Epidermal melanocyte (primary cell): ENCODE results near the gene CENPX.
A peak's percentile ranks its signal among the peaks of the same experiment; 100 is the strongest.
"Not testable (repeated sequence)": the region's sequence is repeated elsewhere in the genome, so short reads cannot be mapped to it uniquely, and the experiment has no call there.

ENCODE experiments used
- DNase-seq: peaks from one replicate; pipeline ENCODE4 v3.0.0; 2011; ENCODE audit warnings: low spot score; ENCODE audit not compliant: insufficient read length

CENPX gene

DNA sequence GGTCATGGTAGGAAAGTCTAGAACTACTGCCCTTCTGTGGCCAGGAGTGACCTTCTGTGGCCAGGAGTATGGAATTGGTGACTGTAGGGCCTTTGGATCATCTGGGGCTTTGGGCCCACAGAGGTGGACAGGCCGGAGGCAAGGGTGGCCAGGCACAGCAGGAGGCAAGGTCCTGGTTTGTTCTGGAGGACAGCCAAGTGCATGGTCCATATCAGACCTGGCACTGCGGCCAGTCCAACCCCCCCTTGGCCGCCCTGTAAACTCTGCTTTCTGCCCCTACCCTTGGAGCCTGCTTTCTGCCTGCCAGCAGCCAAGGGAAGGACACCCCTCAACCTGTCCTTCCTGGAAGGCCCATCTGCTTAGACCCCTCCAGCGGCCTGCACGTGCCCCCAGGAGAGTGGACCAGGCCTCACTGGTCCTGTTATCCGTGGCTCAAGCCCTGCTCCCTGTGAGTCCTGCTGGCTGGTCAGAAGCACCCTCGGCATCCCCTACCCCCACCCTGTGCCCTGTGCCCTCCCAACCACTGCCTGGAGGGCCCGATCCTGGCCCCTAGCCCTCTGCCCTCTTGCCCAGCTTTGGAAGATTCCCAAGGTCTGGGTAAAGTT, 17.1 kb upstream of the CENPX start:
- no peak for DNase-seq

DNA sequence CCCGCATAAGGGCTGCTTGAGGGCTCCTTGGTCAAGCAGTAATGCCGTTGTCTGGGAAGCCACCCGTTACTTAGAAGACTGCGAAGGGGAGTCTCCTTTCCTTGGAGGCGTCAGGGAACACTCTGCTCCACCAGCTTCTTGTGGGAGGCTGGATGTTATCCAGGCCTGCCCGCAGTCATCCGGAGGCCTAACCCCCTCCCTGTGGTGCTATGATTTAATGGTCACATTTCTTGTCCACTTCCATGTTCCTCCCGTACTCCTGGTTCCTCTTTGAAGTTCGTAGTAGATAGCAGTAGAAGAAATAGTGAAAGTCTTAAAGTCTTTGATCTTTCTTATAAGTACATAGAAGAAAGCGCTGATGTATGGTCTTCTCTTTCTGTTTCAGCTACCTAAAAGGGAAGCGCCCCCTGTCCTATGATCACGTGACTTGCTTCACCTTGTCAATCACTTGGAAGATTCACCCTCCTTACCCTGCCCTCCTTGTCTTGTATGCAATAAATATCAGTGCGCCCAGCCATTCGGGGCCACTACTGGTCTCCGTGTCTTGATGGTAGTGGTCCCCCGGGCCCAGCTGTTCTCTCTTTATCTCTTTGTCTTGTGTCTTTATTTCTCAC, 16.2 kb upstream of the CENPX start:
- not testable (repeated sequence) for DNase-seq

DNA sequence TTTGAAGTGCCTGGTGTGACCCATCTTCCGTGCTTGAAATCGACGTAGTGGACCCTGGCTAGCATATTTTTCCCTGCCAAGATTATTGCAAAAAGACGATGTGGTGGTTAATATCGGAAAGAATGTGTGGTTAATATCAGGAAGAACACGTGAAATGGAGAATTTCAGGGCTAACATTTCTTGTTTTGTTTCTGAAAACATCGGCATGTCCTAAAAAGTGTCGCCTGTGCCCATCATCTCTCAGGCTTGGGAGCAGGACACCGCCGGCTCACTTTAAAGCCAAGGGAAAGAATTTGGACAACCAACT, 15.2 kb upstream of the CENPX start:
- DNase-seq, result no peak

DNA sequence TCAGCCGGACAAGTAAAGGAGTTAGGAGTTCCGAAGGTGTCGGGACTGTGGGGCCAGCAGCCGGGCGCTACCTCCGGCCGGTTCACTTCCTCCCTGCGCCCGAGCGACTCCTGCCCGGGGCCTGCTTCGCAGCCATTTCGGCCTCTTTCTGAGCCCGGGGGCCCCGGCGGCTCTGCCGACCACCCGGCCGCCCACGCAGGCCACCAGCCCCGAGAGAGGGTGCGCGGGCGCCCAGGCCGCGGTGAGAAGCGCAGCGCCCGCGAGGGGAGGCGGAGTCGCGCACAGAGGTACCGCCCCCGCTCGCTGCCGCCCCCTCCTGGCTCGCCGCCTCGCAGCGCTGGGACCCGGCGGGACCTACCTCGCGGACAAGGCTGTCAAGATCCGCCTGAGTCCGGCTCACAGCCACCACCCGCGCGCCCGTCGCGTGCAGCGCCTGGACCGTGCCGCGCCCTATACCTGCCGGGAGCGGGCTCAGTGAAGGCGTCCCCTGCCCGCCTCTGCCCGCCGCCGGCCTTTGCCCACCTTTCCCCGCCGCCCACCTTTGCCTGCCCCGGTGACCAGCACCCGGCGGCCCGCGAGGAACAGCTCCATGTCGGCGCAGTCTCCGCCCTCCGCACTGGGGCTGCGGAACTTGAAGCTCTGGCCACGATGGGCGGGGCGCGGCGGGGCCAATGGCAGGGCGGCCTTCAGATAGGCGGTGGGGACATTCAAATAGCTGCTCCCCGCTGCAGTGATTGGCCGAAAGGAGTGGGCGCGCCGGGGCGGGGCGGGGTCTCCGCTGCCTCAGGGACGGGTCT, 14.6 kb upstream of the CENPX start, which contains the start of gene DCXR:
Gene DCXR (minus strand): TSS at position 606 of the 797 bp plus-strand sequence. CDS start 15 bp downstream, at position 591.
- DNase-seq, result peak; percentile 98

DNA sequence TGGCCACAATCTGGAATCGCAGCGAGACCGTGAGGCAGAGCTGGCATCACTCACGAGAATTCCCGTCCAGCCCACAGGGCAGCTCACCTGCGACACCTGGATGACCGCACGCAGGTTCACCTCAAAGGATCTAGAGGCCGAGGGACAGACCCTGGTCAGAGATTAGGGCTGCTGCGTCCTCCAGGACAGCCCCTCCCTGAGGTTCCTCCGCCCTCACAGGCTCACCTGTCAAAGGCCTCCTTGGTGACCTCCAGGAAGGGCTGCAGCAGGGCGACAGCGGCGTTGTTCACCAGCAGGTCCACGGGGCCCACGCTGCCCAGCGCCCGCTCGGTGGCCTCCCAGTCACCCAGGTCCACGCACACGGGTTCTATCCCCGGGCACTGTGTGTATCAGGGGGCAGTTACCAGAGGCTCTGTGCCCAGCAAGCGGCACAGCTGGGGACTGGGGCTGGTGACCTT, 14.0 kb upstream of the CENPX start:
- no peak for DNase-seq

DNA sequence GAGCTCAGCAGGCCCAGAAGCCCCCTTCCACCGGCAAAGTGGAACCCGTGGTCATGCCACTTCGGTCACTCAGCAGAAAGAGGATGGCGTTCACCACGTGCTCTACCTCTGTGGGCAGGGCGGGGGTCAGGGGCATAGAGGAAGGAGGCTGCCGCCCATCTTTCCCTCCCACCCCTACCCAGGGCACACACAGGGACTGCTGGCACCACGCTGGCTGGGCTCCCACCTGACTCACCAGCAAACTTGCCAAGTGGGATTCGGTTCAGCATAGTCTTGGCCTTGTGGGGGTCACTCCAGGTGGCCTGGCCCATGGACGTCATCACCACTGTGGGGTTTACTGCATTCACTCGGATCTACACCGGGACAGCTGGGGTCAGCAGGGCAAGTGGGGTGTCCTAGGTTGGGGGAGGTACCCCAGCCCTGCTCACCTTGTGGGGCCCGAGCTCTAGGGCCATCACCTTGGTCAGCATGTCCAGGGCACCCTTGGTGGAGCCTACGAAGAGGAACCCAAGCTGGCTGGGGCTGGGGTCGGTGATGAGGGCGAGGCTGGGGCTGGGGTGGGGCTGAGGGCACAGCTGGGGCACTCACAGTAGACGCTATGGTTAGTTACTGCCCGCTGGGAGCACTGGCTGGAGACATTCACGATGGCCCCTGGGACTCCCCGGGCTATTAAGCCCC, 13.4 kb upstream of the CENPX start:
- no peak for DNase-seq

DNA sequence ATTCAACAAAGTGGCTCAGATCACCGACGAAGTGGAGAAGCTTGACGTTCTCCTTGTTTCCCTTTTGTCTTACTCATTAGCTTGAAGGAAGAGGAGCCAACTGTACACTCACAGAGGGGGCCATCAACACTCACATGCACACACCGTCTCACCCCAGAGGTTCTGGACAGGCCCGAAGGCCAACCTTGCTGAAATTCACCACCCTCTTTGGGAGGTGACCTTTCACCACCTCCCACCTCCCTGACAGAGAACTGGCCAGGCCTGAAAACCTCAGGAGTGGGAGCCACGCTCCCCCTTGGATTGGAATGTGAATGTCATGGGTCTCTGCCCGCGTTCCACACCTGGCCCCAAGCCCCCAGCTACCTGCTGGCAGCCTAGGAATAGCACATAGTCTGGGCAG, 12.8 kb upstream of the CENPX start:
- no peak for DNase-seq

DNA sequence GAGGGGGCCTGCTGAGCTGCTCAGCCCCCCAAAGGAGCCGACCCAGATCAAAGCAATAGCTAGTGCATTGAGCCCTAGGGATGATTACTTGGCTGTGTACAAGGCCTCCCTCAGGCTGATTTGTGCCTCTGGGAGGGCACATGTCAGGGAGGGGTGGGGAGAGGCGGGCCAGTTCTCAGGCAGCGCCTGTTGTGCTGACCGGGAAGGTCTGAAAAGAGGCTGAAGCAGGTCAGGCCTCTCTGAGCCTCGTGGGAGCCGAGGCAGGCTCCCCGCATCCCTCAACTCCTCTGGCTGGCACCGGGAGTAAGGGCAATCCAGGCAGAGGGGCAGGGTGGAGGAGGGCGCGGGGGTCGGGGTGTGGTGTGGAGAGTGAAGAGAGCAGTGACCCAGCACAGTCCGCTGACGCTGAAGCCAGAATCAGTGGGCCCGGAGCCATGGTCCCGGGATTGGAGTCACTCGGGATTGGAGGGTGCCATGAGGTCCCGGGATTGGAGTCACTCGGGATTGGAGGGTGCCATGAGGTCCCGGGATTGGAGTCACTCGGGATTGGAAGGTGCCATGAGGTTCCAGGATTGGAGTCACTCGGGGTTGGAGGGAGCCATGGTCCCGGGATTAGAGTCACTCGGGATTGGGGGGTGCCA, 11.8 kb upstream of the CENPX start:
- DNase-seq, result no peak

DNA sequence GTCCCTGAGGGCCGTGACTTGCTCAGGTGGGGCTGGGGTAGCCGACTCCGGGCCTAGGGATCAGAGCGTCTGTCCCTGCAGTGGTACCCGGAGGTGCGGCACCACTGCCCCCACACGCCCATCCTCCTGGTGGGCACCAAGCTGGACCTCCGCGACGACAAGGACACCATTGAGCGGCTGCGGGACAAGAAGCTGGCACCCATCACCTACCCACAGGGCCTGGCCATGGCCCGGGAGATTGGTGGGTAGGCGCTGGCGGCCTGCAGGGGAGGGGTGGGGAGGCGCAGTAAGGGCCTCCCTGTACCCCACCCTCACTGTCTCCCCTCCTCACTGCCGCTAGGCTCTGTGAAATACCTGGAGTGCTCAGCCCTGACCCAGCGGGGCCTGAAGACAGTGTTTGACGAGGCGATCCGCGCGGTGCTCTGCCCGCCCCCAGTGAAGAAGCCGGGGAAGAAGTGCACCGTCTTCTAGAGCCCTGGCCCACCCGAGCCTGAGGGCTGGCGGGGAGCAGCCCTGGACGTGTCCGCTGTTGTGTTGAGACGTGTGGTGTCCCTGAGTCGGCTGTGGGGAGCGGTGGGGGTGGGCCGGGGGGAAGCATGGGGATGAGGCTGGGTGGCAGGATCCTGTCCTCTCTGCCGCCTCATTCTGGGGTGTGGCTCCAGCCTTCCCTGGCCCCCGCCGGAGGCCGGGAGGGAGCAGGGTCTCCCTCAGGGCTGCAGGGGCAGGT, 10.8 kb upstream of the CENPX start:
- DNase-seq, result no peak

DNA sequence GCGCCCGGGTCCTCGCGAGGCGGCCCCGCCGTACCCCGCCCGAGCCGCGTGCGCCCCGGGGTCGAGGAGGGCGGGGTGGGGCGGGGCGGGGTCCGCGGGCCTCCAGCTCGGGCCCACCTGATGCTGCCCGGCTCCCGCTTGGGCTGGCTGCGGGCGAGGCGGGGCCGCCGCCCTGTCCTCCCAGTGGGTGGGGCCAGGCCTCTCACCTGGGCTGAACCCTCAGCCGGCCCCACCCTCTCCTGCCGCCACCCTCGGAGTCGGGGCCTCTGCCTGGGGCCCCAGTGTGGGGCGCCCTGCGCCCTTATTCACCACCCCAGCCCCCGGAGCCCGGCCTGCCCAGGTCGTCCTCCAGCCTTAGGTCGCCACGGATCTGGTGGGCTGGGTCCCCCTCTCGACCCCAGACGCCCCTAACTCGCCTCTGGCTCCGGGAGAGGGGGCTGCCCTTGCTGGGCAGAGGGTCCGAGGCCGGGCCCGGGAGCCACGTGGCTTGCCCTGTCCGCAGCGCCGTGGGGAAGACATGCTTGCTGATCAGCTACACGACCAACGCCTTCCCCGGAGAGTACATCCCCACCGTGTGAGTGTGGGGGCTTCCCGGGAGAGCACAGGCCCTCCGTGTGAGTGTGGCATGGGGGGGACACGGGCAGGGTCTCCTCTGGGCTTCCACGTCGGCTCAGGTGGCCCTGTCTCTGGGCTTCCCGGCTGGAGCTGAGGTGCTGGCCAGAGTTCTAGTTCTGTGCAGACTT, 9.4 kb upstream of the CENPX start:
- no peak for DNase-seq

DNA sequence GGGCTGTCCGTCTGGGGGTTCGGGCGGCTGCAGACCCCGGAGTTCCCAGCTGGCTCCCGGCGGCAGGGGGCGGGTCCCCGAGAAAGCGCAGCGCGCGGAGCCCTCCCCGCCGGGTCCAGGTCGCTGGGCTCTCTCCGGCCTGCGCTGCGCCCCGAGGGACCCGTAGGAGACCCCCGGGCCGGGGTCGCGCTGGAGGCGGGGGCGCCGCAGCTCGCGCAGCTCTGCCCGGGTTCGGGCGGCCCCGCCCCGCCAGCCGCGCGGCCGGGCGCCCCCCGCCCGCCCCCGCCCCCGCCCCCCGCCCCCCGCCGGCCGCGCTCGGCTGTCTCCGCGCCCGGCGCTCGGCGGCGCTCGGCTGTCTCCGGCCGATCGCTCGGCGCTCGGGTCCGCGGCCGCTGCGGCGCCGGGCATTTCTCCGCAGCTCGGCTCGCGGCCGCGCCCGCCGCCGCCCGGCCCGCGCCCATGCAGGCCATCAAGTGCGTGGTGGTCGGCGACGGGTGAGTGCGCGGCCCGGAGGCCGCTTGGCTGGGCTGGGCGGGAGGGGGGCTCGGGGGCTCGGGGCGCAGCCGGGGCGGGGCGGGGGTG, 8.7 kb upstream of the CENPX start, which contains the start of gene RAC3:
Gene RAC3 (plus strand): TSS at position 376 of the 582 bp plus-strand sequence. CDS start 84 bp downstream, at position 460.
- DNase-seq, result peak; percentile 61

DNA sequence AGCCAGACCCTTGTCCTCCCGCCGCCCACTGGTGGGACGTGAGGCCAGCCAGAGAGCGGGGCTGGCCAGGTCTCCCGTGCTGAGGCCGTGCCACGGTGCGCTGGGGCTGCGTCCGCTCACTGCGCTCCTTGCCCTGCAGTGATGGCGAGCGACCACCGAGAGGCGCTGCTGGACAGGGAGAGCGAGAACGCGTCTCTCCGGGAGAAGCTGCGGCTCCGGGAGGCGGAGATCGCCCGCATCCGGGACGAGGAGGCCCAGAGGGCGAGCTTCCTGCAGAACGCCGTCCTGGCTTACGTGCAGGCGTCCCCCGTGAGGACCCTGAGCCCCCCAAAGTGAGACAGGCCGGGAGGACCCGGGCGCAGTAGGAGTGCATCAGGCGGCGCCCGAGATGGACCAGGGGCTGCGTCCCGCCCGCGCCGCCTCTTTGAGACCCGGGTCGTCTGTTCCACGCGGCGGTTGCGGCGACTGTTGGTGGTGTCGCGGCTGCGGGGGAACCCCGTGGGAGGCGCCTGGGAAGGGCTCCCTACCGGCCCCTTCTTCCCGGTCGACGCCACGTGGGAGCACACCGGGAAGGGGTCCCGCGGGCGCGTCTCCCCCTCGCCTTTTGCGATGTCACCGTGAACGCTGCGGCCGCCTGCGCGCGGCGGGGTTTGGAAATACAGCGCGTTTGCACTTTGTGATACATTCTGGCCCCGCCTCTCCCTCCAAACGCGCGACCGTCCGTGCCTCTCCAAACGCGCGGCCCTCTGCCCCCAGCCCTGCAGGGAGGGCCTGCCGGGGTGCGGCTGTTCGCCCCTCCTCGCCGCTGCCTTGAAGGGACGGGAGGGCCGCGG, 8.0 kb upstream of the CENPX start:
- peak; percentile 92 for DNase-seq

DNA sequence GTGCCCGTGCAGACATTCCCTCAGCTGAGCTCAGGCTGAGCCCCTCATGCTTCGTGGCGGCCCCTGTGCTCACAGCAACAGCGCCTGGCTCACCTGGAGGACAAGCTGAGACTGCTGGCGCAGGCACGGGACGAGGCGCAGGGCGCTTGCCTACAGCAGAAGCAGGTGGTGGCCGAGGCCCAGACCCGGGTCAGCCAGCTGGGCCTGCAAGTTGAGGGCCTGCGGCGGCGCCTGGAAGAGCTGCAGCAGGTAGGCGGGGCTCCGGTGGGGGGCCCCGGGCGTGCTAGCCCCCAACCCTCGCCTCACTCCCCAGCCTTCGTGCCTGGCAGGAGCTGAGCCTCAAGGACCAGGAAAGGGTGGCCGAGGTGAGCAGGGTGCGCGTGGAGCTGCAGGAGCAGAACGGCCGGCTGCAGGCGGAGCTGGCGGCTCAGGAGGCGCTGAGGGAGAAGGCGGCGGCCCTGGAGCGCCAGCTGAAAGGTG, 7.4 kb upstream of the CENPX start:
- DNase-seq, result no peak

DNA sequence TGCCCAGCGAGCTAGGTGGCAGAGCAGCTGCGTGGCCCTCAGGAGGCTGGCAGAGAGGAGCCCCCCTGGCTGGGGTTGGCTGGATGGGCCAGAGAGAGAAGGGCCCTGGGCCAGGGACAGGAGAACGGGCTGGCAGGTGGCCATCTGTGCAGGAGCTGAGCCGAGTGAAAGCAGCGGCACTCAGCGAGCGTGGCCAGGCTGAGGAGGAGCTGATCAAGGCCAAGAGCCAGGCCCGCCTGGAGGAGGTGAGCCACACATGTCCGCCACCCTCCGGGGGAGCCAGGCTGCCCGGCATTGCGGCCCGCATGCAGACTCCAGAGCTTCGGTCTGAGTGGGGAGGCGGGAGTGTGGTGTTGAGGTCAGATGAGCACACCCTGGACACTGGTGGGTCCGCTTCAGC, 6.7 kb upstream of the CENPX start:
- no peak for DNase-seq

DNA sequence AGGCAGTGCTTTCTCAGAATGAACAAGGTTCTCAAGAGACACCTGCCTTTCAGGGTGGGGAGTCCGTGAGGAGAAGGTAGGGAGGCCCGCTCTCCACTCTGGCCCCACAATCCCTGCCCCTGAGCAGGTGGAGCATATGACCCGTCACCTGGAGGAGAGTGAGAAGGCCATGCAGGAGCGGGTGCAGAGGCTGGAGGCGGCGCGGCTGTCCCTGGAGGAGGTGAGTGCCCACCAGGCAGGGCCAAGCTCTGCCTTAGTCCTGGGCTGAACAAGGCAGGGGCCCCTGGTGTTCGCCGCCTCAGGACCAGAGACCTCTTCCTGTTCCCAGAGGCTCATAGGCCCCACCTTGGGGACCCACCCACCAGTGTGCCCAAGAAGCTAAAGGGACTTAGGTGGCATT, 6.3 kb upstream of the CENPX start:
- DNase-seq, result no peak

DNA sequence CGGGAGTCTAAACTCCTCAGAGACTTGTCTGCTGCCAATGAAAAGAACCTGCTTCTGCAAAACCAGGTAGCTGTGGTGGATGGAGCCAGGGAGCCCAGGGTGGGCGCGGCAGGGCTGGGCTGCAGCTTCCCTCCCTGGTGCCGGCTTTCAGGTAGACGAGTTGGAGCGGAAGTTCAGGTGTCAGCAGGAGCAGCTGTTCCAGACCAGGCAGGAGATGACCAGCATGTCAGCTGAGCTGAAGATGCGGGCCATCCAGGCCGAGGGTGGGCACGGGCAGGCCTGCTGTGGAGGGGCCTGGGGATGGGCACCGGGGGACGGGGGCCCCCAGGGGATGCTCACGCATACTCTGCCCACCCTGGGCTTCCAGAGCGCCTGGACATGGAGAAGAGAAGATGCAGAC, 5.6 kb upstream of the CENPX start:
- DNase-seq, result no peak

DNA sequence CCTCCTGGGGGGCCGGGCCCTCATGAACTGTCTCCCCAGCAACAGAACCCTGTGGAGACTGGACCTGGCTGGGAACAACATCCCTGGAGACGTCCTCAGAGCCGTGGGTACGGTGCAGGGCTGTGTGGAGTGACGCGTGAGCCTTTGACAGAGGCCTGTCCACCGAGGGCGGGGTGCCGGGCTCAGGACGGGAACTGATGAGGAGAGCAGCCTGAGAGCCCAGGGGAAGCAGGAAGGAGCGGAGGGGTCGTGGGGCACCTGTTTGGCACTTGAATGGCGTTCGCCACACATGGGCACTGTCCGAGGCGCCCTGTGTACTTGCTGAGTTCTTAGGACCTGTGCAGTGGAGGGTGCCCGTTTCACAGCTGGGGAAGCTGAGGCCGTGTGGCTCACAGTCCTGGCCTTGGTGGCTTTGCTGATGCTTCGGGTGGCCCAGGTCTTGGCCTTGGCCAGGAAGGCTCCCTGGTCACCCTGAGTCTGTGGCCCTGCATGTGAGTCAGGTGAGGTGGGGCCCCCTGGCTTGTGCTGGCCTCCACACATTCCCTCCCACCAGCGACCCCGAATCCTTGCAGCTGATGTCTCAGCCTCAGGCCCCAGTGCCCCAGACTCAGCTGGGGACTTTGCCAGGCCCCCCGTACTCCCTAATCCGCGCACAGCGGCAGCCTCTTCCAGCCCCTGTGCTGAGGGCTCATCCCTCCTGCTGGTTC, 2.9 kb upstream of the CENPX start:
- DNase-seq, result no peak

DNA sequence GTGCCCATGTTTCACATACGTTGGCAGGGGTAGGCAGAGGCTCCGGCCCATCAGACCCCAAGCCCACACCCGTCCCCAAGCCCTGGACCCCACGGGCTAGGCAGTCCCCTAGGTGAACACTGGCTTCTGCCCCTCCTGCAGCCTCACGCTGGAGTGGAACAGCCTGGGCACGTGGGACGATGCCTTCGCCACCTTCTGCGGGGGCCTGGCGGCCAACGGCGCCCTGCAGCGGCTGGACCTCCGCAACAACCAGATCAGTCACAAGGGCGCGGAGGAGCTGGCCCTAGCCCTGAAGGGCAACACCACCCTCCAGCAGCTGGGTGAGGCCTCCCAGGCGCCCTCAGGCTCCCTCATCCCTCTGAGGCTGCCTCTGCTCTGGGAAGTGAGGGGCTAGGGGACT, 2.2 kb upstream of the CENPX start:
- no peak for DNase-seq
